ENCODE results near the gene ACAN. TPM values are rescaled to one million over a fixed set of nuclear protein-coding genes. Genes with fewer than 3 reads are reported as not detected.

The ACAN gene
- total and polyA plus RNA-seq, 9 of the 15 experiments (the other 6 are each of a cell fraction or from before 2014, with no cell fraction given): not detected

GRCh38 chr15:88859550-88859949, 56.3 kb downstream of the ACAN start (continued):
- TF ChIP-seq ZNF655 (CRISPR knock-in tag; IDR thresholded peaks at IDR 0.05) (no peak), TCF3 (CRISPR knock-in tag; IDR thresholded peaks at IDR 0.05) (no peak), ARID1B (IDR thresholded peaks at IDR 0.05) (peak; percentile 27; the same call in 1 of the 2 replicates), PHB (CRISPR knock-in tag; IDR thresholded peaks at IDR 0.05) (no peak), HOMEZ (CRISPR knock-in tag; IDR thresholded peaks at IDR 0.05) (no peak), GTF2F1 (IDR thresholded peaks at IDR 0.05; ENCODE audit: low read depth, low read length) (no peak), ZNF217 (CRISPR knock-in tag; IDR thresholded peaks at IDR 0.05) (no peak), HDGF (IDR thresholded peaks at IDR 0.05) (no peak), TFAM (CRISPR knock-in tag; conservative IDR thresholded peaks at IDR 0.05) (no peak)

GRCh38 chr15:88860212-88860611, 57.0 kb downstream of the ACAN start:
- H3K9ac ChIP-seq (ENCODE audit: insufficient read depth in 1 of 2, low read depth in 2 of 2, low read length in 2 of 2): no peak overlapping the region
- in situ Hi-C loops (cut with MboI) (no loop called here), intact Hi-C loops (cut with micrococcal nuclease) (no loop called here)
- ChIA-PET POLR2A (no interaction called here), CTCF (ENCODE audit: low intra/inter-chr PET ratio) (no interaction called here)
- no peak for DNase-seq (ENCODE audit: extremely low read depth in 1 of 4, low spot score in 3 of 4)
- no peaks in the 10 kb centered on the region for H3K9me3 ChIP-seq (replicated peaks; ENCODE audit: control insufficient read depth, insufficient read depth, low read depth, low read length)
- H2AFZ ChIP-seq (ENCODE audit: low read depth, low read length): peak overlapping the region; percentile 39; the same call in 1 of the 2 replicates
- no peak overlapping the region for H3K4me3 ChIP-seq
- 5% methylated on average over 7 of the region's 7 CpGs for WGBS (ENCODE audit: insufficient coverage, low coverage, missing lambda C conversion rate)
- H3K4me2 ChIP-seq (ENCODE audit: insufficient read depth, low read length): no peak overlapping the region
- no TSS peak for BruUV-seq (replicated peaks)
- no peaks in the 10 kb centered on the region; the same call in 1 of the 2 replicates for H4K20me1 ChIP-seq (replicated peaks; ENCODE audit: control insufficient read depth, insufficient read depth, low read length)
- peaks cover 4 to 15% of the 10 kb centered on the region in 2 experiments; a peak in 4 of 5 replicates for H3K4me1 ChIP-seq (replicated peaks in 1 of 2; ENCODE audit: control insufficient read depth in 2 of 2, insufficient read depth in 2 of 2, low read length in 2 of 2)
- peaks cover 13 to 24% of the 10 kb centered on the region in 2 experiments for H3K27me3 ChIP-seq (ENCODE audit: control insufficient read depth in 2 of 2, insufficient read depth in 2 of 2, low read length in 2 of 2)
- no peaks in the 10 kb centered on the region for H3K79me2 ChIP-seq (ENCODE audit: control insufficient read depth, insufficient read depth, low read length)
- no peaks in the 10 kb centered on the region for H3K36me3 ChIP-seq (ENCODE audit: control insufficient read depth, insufficient read depth, low read length)
- peak; percentile 15; the same call in 2 of the 3 replicates for ATAC-seq
- no peak for FAIRE-seq
- H3K9me1 ChIP-seq (ENCODE audit: control insufficient read depth, insufficient read depth, low read length): no peaks in the 10 kb centered on the region
- no peak overlapping the region for H3K27ac ChIP-seq (ENCODE audit: extremely low read depth, low read depth, low read length)
- TF ChIP-seq CBX3 (IDR thresholded peaks at IDR 0.05; ENCODE audit: borderline replicate concordance in 1 of 2, low read length in 2 of 2) (no peak), TEAD2 (tag; IDR thresholded peaks at IDR 0.05) (no peak), ATF4 (CRISPR knock-in tag; IDR thresholded peaks at IDR 0.05) (no peak), CHCHD3 (CRISPR knock-in tag; IDR thresholded peaks at IDR 0.05) (no peak), NCOA6 (IDR thresholded peaks at IDR 0.05) (no peak), RBFOX2 (IDR thresholded peaks at IDR 0.05; ENCODE audit: low read depth, low read length) (no peak), E2F6 (IDR thresholded peaks at IDR 0.05; ENCODE audit: borderline replicate concordance in 1 of 2, extremely low read depth in 1 of 2, insufficient read depth in 1 of 2, insufficient read length in 1 of 2, low read depth in 1 of 2, low read length in 1 of 2, poor library complexity in 1 of 2, severe bottlenecking in 1 of 2) (no peak), STAG1 (CRISPR knock-in tag; IDR thresholded peaks at IDR 0.05; ENCODE audit: borderline replicate concordance) (no peak), ZNF263 (CRISPR knock-in tag; IDR thresholded peaks at IDR 0.05; ENCODE audit: borderline replicate concordance) (no peak), SMAD2 (IDR thresholded peaks at IDR 0.05; ENCODE audit: low read depth, low read length) (no peak)

All from K562 (cell line).